Activated naive CD4-positive, alpha-beta T cell treated with anti-CD3 and anti-CD28 coated beads, Interleukin-2, amount 10 ng/mL, durations not matched to agents 7 days and 5 days (primary cell): ENCODE results near the gene CHSY3.

Source experiments
- CTCF ChIA-PET: fragments of 350-600 bp; sonication (Branson Sonifier 250); formaldehyde crosslinking; loops from one replicate; lab custom pipeline; 2021; ENCODE audit warnings: antibody characterized with exemption; lab: Charles Lee
- DNase-seq: peaks from one replicate; pipeline ENCODE4 v3.0.0-alpha.2; 2020
- H3K27ac Mint-ChIP-seq: one replicate; pipeline ENCODE4 v1.8.0; 2021; ENCODE audit warnings: mild to moderate bottlenecking, moderate library complexity, mixed read lengths
- H3K27me3 Mint-ChIP-seq: one replicate; pipeline ENCODE4 v1.8.0; 2021; ENCODE audit warnings: mild to moderate bottlenecking, mixed read lengths
- H3K36me3 Mint-ChIP-seq: one replicate; pipeline ENCODE4 v1.8.0; 2021; ENCODE audit warnings: mixed read lengths
- H3K4me1 Mint-ChIP-seq: one replicate; pipeline ENCODE4 v1.8.0; 2021; ENCODE audit warnings: mixed read lengths
- H3K4me3 Mint-ChIP-seq: one replicate; pipeline ENCODE4 v1.8.0; 2021; ENCODE audit warnings: mild to moderate bottlenecking, moderate library complexity, mixed read lengths
- H3K9me3 Mint-ChIP-seq: one replicate; pipeline ENCODE4 v1.8.0; 2021; ENCODE audit warnings: mixed read lengths

CHSY3 gene

DNA sequence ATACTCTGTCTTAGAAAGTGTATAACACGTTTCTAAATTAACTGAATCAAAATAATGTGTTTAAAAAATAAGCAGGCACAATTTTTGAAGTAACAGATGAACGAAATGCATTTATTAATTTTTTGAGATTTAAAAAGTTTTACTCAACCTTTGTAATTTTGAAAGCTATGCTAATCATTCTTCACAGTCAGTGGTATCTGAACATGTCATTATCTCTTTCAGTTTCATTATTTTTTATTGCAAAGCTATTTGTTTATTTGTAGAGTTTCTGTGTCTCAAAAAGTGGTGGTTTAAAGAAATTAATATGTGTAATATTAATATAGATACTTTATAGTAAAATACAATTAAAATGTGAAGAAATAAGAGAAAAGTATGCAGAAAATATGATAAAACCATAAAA, 11.2 kb downstream of the CHSY3 start:
- H3K9me3 Mint-ChIP-seq, result no peaks in the 10 kb centered on the region
- CTCF ChIA-PET, result no interaction called here
- no peak overlapping the region for H3K4me3 Mint-ChIP-seq
- DNase-seq, result no peak
- no peaks in the 10 kb centered on the region for H3K27me3 Mint-ChIP-seq
- H3K36me3 Mint-ChIP-seq, result no peaks in the 10 kb centered on the region
- H3K4me1 Mint-ChIP-seq, result no peaks in the 10 kb centered on the region
- H3K27ac Mint-ChIP-seq, result no peak overlapping the region

DNA sequence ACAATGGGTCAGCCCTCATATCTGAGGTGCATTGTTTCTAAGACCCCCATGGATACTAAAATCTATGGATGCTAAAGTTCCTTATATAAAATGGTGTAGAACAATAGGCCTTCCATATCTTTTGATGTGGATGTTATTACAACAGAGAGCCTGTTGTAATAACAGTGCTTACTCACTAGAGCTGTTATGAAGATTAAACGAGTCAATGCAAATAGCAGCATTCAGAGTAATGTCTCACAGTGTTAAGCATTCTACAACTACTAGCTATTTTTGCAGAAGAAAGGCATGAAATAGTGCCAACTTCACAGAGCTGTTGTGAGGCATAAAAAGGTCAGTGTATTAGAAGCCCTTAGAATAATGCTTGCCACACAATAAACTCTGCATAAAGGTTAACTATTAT, 13.0 kb downstream of the CHSY3 start:
- Mint-ChIP-seq H3K36me3 (no peaks in the 10 kb centered on the region), H3K4me1 (no peaks in the 10 kb centered on the region), H3K4me3 (no peak overlapping the region), H3K9me3 (no peaks in the 10 kb centered on the region), H3K27me3 (no peaks in the 10 kb centered on the region), H3K27ac (no peak overlapping the region)
- CTCF ChIA-PET, result no interaction called here
- no peak for DNase-seq

DNA sequence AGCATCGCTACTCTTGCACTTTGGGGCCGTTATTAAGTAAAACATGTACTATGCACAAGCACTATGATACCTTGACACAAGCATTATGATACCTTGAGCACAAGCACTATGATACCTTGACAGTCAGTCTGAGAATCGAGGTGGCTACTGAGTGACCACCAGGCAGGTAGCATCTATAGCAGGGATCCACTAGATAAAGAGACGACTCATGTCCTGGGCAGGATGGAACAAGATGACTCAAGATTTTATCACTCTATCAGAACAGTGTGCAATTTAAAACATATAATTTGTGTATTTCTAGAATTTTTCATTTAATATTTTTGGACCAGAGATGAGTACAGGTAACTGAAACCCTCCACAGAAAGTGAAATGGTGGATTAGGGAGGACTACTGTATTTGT, 16.9 kb downstream of the CHSY3 start:
- CTCF ChIA-PET, result no interaction called here
- Mint-ChIP-seq H3K4me1 (no peaks in the 10 kb centered on the region), H3K27ac (no peak overlapping the region), H3K9me3 (no peaks in the 10 kb centered on the region), H3K4me3 (no peak overlapping the region), H3K36me3 (no peaks in the 10 kb centered on the region), H3K27me3 (no peaks in the 10 kb centered on the region)
- no peak for DNase-seq

DNA sequence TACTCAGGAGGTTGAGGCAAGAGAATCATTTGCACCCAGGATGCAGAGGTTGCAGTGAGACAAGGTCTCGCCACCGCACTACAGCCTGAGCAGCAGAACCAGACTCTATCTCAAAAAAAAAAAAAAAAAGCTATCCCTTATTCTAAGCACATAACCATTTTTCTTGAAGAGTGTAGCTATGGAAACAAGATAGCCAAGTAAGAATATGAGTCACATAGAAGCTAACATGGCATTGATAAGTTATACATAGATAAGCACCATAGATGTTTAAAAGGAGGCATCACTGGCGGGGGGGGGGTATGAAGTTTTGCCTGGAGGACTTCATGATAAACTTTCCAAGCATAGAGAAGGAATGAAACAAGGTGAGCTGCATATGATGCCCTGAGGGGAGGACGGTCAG, 26.0 kb downstream of the CHSY3 start:
- H3K4me1 Mint-ChIP-seq, result no peaks in the 10 kb centered on the region
- DNase-seq, result no peak
- CTCF ChIA-PET, result interaction anchor here (0.6 kb wide), 1 partner anchor 710 kb away, joined by 3 read pairs; no protein-coding TSS in a partner anchor
- H3K9me3 Mint-ChIP-seq, result no peaks in the 10 kb centered on the region
- no peak overlapping the region for H3K27ac Mint-ChIP-seq
- H3K4me3 Mint-ChIP-seq, result no peak overlapping the region
- H3K27me3 Mint-ChIP-seq, result no peaks in the 10 kb centered on the region
- no peaks in the 10 kb centered on the region for H3K36me3 Mint-ChIP-seq

DNA sequence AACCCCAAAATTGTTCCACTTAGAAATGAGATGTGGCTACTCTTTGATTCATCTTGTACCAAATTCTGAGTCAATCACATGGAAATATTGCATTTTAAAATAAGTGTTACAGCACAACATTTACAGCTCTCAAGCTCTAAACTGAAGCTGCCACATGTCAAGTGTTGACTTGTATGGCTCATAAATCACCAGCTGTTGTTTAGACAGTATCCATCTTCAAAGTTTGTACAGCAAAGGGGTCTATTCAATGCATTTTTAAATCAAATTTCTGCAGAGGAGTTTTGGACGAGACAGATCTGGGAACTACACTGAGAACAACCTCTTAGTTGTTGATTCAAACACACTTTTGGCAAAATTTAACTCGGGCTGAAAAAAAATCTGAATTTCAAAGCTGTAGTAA, 31.4 kb downstream of the CHSY3 start:
- Mint-ChIP-seq H3K36me3 (no peaks in the 10 kb centered on the region), H3K4me1 (no peaks in the 10 kb centered on the region), H3K4me3 (no peak overlapping the region), H3K27me3 (no peaks in the 10 kb centered on the region), H3K9me3 (peaks cover 5% of the 10 kb centered on the region), H3K27ac (no peak overlapping the region)
- DNase-seq, result no peak
- CTCF ChIA-PET, result no interaction called here

DNA sequence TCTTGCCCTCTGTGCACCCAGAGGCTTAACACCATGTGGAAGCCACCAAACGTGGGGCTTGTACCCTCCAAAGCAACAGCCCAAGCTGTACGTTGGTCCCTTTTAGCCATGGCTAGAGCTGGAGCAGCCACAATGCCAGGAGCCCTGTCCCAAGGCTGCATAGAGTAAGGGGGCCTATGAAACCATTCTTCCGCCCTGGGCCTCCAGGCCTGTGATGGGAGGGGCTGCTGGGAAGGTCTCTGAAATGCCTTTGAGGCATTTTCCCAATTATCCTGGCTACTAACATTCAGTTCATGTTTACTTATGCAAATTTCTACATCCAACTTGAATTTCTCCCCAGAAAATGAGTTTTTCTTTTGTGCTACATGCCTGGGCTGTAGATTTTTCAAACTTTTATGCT, 33.8 kb downstream of the CHSY3 start:
- peaks cover 5% of the 10 kb centered on the region for H3K9me3 Mint-ChIP-seq
- H3K4me1 Mint-ChIP-seq, result no peaks in the 10 kb centered on the region
- CTCF ChIA-PET, result no interaction called here
- no peak overlapping the region for H3K27ac Mint-ChIP-seq
- H3K4me3 Mint-ChIP-seq, result no peak overlapping the region
- H3K36me3 Mint-ChIP-seq, result no peaks in the 10 kb centered on the region
- no peaks in the 10 kb centered on the region for H3K27me3 Mint-ChIP-seq
- no peak for DNase-seq

DNA sequence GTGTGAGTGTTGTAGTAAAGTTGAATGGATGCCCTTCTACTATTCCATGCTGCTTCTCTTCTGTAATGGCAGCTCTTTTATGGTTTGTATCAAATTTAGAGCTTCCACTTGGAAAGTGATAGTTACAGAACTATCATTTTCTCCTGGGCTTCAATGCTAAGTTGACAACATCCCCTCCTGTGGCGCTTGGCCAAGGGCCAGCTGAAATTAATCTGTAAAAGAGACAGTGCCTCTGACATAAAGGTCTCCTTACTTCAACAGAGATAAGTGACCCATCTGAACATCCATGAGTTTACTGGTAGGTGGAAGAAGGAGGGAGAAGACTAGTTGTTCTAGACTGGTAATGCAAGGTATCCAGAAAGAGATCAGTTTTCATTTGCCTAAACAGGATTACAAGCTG, 39.7 kb downstream of the CHSY3 start:
- H3K27me3 Mint-ChIP-seq, result no peaks in the 10 kb centered on the region
- H3K4me3 Mint-ChIP-seq, result no peak overlapping the region
- DNase-seq, result no peak
- no peaks in the 10 kb centered on the region for H3K36me3 Mint-ChIP-seq
- H3K27ac Mint-ChIP-seq, result no peak overlapping the region
- no peaks in the 10 kb centered on the region for H3K4me1 Mint-ChIP-seq
- CTCF ChIA-PET, result no interaction called here
- no peaks in the 10 kb centered on the region for H3K9me3 Mint-ChIP-seq

DNA sequence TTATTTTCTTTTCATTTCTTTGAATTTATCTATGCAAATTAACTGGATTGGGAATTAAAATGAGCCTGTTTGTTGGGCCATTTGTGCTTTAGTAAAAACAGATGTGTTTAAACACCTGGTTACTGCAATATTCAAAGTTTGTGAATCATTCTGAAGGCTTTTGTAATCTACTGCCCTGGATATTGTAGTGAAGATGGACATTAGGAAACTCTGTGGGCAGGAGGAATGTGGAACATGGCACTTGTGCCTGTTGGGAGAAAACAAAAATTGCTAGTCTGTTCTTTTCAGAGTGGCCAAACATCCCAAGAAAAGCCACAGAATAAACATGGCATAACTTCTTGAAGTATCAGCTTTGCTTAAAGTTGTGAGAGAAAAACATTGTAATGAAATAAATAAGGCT, 40.8 kb downstream of the CHSY3 start:
- no peak for DNase-seq
- Mint-ChIP-seq H3K27me3 (no peaks in the 10 kb centered on the region), H3K4me1 (no peaks in the 10 kb centered on the region), H3K4me3 (no peak overlapping the region), H3K9me3 (no peaks in the 10 kb centered on the region), H3K27ac (no peak overlapping the region), H3K36me3 (no peaks in the 10 kb centered on the region)
- CTCF ChIA-PET, result no interaction called here

DNA sequence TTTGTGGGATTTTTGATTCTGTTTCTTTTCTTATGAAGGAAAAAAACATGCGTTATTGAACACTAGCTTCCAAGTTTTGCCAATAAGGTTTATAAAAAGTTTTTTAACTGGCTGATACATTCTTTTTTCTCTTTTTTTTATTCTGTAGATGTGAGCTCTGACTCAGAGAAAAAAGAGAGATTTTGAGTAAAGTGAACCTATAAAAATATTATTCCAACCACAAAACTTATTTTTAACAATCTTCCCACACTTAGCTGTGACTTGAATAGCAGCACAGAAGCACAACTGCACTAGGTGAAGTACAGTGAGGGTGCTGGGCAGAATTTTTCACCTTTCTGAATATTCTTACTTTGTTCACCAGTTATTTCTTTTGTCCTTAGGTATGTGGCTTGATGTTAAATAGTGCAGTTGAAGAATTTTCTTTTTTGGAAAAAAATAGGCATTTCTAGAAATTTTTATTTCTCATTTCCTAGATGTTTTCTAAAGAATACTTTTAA, 41.6 kb downstream of the CHSY3 start:
- CTCF ChIA-PET, result no interaction called here
- Mint-ChIP-seq H3K4me3 (no peak overlapping the region), H3K4me1 (no peaks in the 10 kb centered on the region), H3K36me3 (no peaks in the 10 kb centered on the region), H3K27me3 (no peaks in the 10 kb centered on the region), H3K9me3 (no peaks in the 10 kb centered on the region), H3K27ac (no peak overlapping the region)
- DNase-seq, result no peak

DNA sequence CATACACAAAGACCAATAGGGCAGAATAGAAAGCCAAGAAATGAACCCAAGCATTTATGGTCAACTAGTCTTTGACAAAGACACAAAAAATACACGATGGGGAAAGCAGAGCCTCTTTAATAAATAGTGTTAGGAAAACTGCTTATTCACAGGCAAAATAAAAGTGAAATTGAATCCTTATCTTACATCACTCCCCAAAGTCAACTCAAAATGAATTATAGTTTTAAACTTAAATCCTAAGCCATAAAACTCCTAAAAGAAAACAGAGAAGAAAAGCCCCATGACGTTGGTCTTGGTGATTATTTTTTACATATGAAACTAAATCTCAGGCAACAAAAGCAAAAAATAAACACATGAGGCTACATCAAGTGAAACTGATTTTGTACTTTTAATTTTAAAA, 46.8 kb downstream of the CHSY3 start:
- no peak overlapping the region for H3K4me3 Mint-ChIP-seq
- H3K9me3 Mint-ChIP-seq, result peaks cover 4% of the 10 kb centered on the region
- no peaks in the 10 kb centered on the region for H3K4me1 Mint-ChIP-seq
- DNase-seq, result no peak
- H3K27ac Mint-ChIP-seq, result no peak overlapping the region
- no peaks in the 10 kb centered on the region for H3K36me3 Mint-ChIP-seq
- CTCF ChIA-PET, result no interaction called here
- H3K27me3 Mint-ChIP-seq, result no peaks in the 10 kb centered on the region

DNA sequence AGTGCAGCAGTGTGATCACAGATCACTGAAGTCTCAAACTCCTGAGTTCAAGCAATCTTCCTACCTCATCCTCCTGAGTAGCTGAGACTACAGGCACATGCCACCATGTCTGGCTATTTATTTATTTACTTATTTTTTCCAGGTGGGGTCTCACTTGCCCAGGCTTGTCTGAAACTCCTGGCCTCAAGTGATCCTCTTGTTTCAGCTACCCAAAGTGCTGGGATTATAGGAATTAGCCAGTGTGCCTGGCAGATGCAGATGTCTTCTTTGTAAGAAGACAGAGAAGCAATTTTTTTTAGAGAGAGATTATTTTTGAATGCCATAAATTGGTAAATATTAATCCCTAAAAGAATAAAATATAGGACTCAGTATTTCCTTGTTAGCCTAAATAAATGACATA, 54.3 kb downstream of the CHSY3 start:
- no peaks in the 10 kb centered on the region for H3K36me3 Mint-ChIP-seq
- no peak overlapping the region for H3K4me3 Mint-ChIP-seq
- no peak overlapping the region for H3K27ac Mint-ChIP-seq
- no peaks in the 10 kb centered on the region for H3K27me3 Mint-ChIP-seq
- CTCF ChIA-PET, result no interaction called here
- H3K4me1 Mint-ChIP-seq, result no peaks in the 10 kb centered on the region
- DNase-seq, result no peak
- peaks cover 4% of the 10 kb centered on the region for H3K9me3 Mint-ChIP-seq

DNA sequence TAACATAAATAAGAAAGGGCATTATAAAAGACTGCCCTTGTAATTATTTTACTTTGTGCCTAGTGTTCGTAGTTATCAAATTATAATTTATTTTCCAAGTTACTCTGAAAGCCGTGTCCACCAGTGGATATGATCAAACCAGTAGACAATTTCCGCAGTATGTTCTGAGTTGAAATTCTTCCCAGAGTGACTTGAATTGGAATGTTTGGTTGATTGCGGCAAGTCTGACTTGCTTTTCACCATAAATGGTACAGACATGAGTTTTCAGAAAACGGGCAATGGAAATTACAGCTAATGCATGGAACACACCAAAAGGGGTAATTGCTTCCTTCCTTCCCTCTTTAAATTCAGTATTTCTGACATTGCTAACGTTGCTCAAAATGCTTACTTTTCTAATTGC, 56.6 kb downstream of the CHSY3 start:
- H3K27me3 Mint-ChIP-seq, result no peaks in the 10 kb centered on the region
- H3K36me3 Mint-ChIP-seq, result no peaks in the 10 kb centered on the region
- H3K27ac Mint-ChIP-seq, result no peak overlapping the region
- CTCF ChIA-PET, result no interaction called here
- H3K9me3 Mint-ChIP-seq, result peaks cover 2% of the 10 kb centered on the region
- no peak for DNase-seq
- no peaks in the 10 kb centered on the region for H3K4me1 Mint-ChIP-seq
- H3K4me3 Mint-ChIP-seq, result no peak overlapping the region

DNA sequence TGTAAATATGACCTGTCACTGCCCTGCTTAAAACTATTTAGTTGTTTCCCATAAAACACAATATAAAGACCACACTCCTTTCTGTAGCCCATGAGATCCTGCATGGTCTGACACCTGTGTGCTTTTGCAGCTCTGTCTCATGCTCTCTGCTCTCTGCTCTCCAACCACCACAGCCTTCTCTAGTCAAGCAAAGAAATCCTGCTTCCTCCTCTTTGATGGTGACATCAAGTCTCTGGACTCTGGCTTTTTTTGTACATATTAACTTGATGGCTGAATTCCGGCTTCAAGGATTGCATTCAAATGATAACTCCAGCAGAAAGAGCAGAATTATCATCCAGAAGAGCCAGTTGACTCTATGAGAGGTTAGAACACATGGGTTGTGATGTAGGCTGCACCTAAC, 58.2 kb downstream of the CHSY3 start:
- Mint-ChIP-seq H3K4me1 (no peaks in the 10 kb centered on the region), H3K4me3 (no peak overlapping the region), H3K9me3 (no peaks in the 10 kb centered on the region), H3K27me3 (no peaks in the 10 kb centered on the region), H3K36me3 (no peaks in the 10 kb centered on the region), H3K27ac (no peak overlapping the region)
- CTCF ChIA-PET, result no interaction called here
- DNase-seq, result no peak

DNA sequence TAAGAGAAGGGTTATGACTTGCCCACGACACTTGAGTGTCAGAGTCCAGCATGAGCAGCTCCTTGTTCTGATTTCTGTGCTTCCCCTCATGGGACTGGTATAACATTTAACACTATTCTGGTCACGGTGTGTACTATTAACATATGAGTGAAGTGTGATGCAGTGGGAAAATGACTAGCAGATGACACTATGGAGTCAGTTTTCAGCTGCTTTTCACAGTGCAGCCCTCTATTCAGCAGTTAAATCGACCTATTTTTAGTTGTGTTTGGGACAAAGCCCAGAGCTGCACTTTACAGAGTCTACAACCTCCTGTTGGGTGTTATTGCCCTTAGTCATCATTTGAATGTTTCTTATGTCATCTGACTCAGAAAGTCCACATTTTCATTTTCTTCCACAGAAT, 59.1 kb downstream of the CHSY3 start:
- no peak for DNase-seq
- H3K36me3 Mint-ChIP-seq, result no peaks in the 10 kb centered on the region
- H3K4me1 Mint-ChIP-seq, result no peaks in the 10 kb centered on the region
- no peak overlapping the region for H3K4me3 Mint-ChIP-seq
- H3K9me3 Mint-ChIP-seq, result no peaks in the 10 kb centered on the region
- CTCF ChIA-PET, result no interaction called here
- no peaks in the 10 kb centered on the region for H3K27me3 Mint-ChIP-seq
- H3K27ac Mint-ChIP-seq, result no peak overlapping the region

DNA sequence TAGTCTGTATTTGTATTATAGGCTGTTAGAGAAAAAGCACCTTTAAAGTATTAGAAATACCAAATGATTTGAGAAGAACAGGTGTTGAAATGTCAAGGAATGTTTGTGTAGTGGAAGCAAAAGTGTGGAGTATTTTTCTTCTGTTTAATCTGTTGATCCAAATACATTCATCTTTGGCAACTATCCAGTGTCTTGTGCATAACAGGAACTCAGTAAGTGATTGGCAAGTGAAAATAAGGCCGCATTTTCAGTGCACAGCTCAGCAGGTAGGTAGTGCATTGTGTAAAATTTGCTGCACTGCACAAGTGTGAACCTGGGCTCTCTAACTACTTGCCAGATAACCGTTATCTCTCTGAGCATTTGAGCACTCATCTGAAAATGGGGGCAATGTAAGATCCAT, 61.8 kb downstream of the CHSY3 start:
- CTCF ChIA-PET, result no interaction called here
- Mint-ChIP-seq H3K9me3 (no peaks in the 10 kb centered on the region), H3K27me3 (no peaks in the 10 kb centered on the region), H3K4me3 (no peak overlapping the region), H3K36me3 (no peaks in the 10 kb centered on the region), H3K4me1 (no peaks in the 10 kb centered on the region), H3K27ac (no peak overlapping the region)
- no peak for DNase-seq

DNA sequence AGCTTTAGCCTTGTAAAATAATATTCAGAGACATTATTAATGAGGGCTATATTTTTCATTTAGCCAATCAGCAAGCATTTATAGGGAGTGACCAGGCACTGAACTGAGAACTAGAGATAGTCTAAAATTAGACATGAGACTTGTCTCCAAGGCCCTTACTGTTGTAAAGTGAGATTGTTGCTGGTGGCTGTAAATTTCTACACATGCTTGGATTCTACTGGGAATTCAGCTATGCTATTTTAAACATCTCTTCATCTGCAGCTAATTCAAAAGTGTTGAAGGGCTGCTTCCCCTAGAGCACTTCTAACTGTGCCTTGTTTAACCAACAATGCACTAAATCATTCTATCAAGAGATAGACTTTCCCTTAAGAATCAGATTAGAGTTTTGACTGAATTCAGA, 67.4 kb downstream of the CHSY3 start:
- Mint-ChIP-seq H3K4me1 (no peaks in the 10 kb centered on the region), H3K9me3 (no peaks in the 10 kb centered on the region), H3K27ac (no peak overlapping the region), H3K27me3 (no peaks in the 10 kb centered on the region), H3K36me3 (no peaks in the 10 kb centered on the region), H3K4me3 (no peak overlapping the region)
- no peak for DNase-seq
- CTCF ChIA-PET, result no interaction called here
